ENCODE data around the gene HRH1. TPM values are rescaled to one million over a fixed set of nuclear protein-coding genes. Genes with fewer than 3 reads are reported as not detected.

Gene HRH1
- total RNA-seq, 1 donor from 2014 or later = 0.19 TPM

DNA sequence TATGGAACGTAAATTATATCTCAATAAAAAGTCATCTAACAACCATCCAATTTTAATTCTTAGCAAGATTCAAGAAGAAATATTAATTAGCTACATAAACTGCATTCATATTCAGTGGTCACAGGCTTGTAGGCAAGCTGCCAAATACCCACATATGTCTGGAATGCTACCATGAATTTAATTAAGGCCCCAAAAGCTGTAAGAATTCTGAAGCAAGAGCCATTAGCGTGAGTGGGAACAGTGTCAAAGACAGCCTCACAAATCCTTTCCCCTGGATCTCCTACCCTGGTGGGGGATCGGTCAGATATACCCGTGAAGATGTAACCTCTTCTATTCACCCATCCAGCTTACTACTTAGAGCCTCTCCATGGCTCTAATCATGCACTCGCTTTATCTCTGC lies 157.9 kb downstream of the HRH1 start:
- H3K27me3 ChIP-seq = no peaks in the 10 kb centered on the region
- TF ChIP-seq EZH2 (IDR thresholded peaks at IDR 0.05) (no peak), EZH2phosphoT487 (IDR thresholded peaks at IDR 0.05) (no peak)
- TF ChIP-seq, protein P1, sequence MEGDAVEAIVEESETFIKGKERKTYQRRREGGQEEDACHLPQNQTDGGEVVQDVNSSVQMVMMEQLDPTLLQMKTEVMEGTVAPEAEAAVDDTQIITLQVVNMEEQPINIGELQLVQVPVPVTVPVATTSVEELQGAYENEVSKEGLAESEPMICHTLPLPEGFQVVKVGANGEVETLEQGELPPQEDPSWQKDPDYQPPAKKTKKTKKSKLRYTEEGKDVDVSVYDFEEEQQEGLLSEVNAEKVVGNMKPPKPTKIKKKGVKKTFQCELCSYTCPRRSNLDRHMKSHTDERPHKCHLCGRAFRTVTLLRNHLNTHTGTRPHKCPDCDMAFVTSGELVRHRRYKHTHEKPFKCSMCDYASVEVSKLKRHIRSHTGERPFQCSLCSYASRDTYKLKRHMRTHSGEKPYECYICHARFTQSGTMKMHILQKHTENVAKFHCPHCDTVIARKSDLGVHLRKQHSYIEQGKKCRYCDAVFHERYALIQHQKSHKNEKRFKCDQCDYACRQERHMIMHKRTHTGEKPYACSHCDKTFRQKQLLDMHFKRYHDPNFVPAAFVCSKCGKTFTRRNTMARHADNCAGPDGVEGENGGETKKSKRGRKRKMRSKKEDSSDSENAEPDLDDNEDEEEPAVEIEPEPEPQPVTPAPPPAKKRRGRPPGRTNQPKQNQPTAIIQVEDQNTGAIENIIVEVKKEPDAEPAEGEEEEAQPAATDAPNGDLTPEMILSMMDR (IDR thresholded peaks at IDR 0.05) = no peak
- no peaks in the 10 kb centered on the region for H3K79me2 ChIP-seq (ENCODE audit: low read depth)
- Mint-ChIP-seq H3K4me1 (no peaks in the 10 kb centered on the region), H3K27ac (no peak overlapping the region), H3K4me3 (no peak overlapping the region), H3K27me3 (ENCODE audit: insufficient read depth, low read depth) (peaks cover 3% of the 10 kb centered on the region), H3K9me3 (no peaks in the 10 kb centered on the region), H3K36me3 (peaks cover 14% of the 10 kb centered on the region)
- H3F3A ChIP-seq (ENCODE audit: low read depth) = no peaks in the 10 kb centered on the region
- H3K4me3 ChIP-seq = no peak overlapping the region
- no peak overlapping the region for H3K9ac ChIP-seq
- DNase-seq (ENCODE audit: low spot score) = no peak
- H4K20me1 ChIP-seq (ENCODE audit: low read depth) = no peaks in the 10 kb centered on the region
- no peak overlapping the region for H3K4me2 ChIP-seq
- no peak overlapping the region for H2AFZ ChIP-seq (replicated peaks)
- H3K9me3 ChIP-seq (ENCODE audit: low read depth) = no peaks in the 10 kb centered on the region
- peaks cover 3% of the 10 kb centered on the region for H3K36me3 ChIP-seq
- no peaks in the 10 kb centered on the region for H3K4me1 ChIP-seq
- H3K27ac ChIP-seq = no peak overlapping the region

Small RNA genes within 50 kb of the gene (small RNA-seq; reads per million reads assigned to genes)
- not detected for gene AC083855.1

Other genes with a start within 250 kb of the HRH1 start
- gene SLC6A1, start 161.7 kb upstream of the HRH1 start, total RNA-seq (ENCODE audit: low replicate concordance) = 0.52 and 0.77 TPM in 2 replicates
- gene ATG7, start 117.9 kb downstream of the HRH1 start, total RNA-seq (ENCODE audit: low replicate concordance) = 35.5 and 53.5 TPM in 2 replicates